ENCODE measurements around the gene DMRTA2. TPM values are rescaled to one million over a fixed set of nuclear protein-coding genes. Genes with fewer than 3 reads are reported as not detected.
A peak's percentile ranks its signal among the peaks of the same experiment; 100 is the strongest.

Gene DMRTA2
- total and polyA plus RNA-seq, 9 of the 15 experiments (the other 6 are each of a cell fraction or from before 2014, with no cell fraction given) = not detected

DNA sequence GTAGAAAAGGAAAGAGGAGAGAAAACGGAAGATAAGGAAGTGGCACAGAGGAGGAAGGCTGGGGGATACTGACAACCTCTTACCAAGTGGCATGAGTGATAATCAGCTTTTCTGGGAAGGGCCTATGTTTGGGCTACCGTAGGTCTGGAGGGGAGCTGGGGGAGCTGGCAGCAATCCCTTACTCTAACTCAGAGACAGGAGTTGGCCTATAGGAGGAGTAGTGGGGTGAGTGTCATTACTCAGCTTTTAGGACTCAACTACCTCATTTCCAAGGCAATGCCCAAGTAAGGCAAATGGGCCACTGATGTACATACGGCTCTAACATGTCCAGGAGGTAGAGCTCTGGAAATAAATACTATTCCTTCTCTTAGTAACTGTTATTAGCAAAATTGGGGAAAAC, 48.7 kb upstream of the DMRTA2 start:
- Histone ChIP-seq H3K9ac (ENCODE audit: insufficient read depth in 1 of 2, low read depth in 2 of 2, low read length in 2 of 2) (no peak overlapping the region), H3K36me3 (ENCODE audit: control insufficient read depth, insufficient read depth, low read length) (peaks cover 60% of the 10 kb centered on the region), H3K79me2 (ENCODE audit: control insufficient read depth, insufficient read depth, low read length) (no peaks in the 10 kb centered on the region), H3K27ac (ENCODE audit: extremely low read depth, low read depth, low read length) (no peak overlapping the region), H2AFZ (ENCODE audit: low read depth, low read length) (no peak overlapping the region), H3K9me1 (ENCODE audit: control insufficient read depth, insufficient read depth, low read length) (no peaks in the 10 kb centered on the region), H3K4me3 (no peak overlapping the region), H3K9me3 (replicated peaks; ENCODE audit: control insufficient read depth, insufficient read depth, low read depth, low read length) (no peaks in the 10 kb centered on the region), H3K27me3 (ENCODE audit: control insufficient read depth in 2 of 2, insufficient read depth in 2 of 2, low read length in 2 of 2) (no peaks in the 10 kb centered on the region), H3K4me2 (ENCODE audit: insufficient read depth, low read length) (no peak overlapping the region), H3K4me1 (replicated peaks in 1 of 2; ENCODE audit: control insufficient read depth in 2 of 2, insufficient read depth in 2 of 2, low read length in 2 of 2) (no peaks in the 10 kb centered on the region), H4K20me1 (replicated peaks; ENCODE audit: control insufficient read depth, insufficient read depth, low read length) (no peaks in the 10 kb centered on the region)
- no TSS peak for BruUV-seq (replicated peaks)
- 71% methylated on average over 3 of the region's 3 CpGs for WGBS (ENCODE audit: insufficient coverage, low coverage, missing lambda C conversion rate)
- ATAC-seq = peak; percentile 61
- ChIA-PET POLR2A (interaction anchor here (1.0 kb wide), 1 partner anchor 9 kb away, joined by 3 read pairs; no protein-coding TSS in a partner anchor), CTCF (ENCODE audit: low intra/inter-chr PET ratio) (no interaction called here)
- no peak for FAIRE-seq
- TF ChIP-seq RBM34 (IDR thresholded peaks at IDR 0.05; ENCODE audit: borderline replicate concordance, insufficient read depth, low read length) (no peak), NFE2 (IDR thresholded peaks at IDR 0.05; ENCODE audit: low read depth) (0 out of 2 replicates have a peak, but pooled peaks have one; percentile 1)
- in situ Hi-C loops (cut with MboI) = no loop called here
- peak in 1 of 4 experiments; percentile 7 for DNase-seq (ENCODE audit: extremely low read depth in 1 of 4, low spot score in 3 of 4)
- intact Hi-C loops (cut with micrococcal nuclease) = no loop called here

GRCh38 chr1:50462964-50463363, 39.7 kb upstream of the DMRTA2 start:
- H3K9me3 ChIP-seq (replicated peaks; ENCODE audit: control insufficient read depth, insufficient read depth, low read depth, low read length) = no peaks in the 10 kb centered on the region
- ChIA-PET POLR2A (no interaction called here), CTCF (ENCODE audit: low intra/inter-chr PET ratio) (no interaction called here)
- no peak overlapping the region for H2AFZ ChIP-seq (ENCODE audit: low read depth, low read length)
- no peaks in the 10 kb centered on the region for H3K4me1 ChIP-seq (replicated peaks in 1 of 2; ENCODE audit: control insufficient read depth in 2 of 2, insufficient read depth in 2 of 2, low read length in 2 of 2)
- H3K4me3 ChIP-seq = no peak overlapping the region
- H3K9ac ChIP-seq (ENCODE audit: insufficient read depth in 1 of 2, low read depth in 2 of 2, low read length in 2 of 2) = no peak overlapping the region
- H3K27me3 ChIP-seq (ENCODE audit: control insufficient read depth in 2 of 2, insufficient read depth in 2 of 2, low read length in 2 of 2) = no peaks in the 10 kb centered on the region
- ATAC-seq = no peak
- 82% methylated on average over 2 of the region's 2 CpGs for WGBS (ENCODE audit: insufficient coverage, low coverage, missing lambda C conversion rate)
- BruUV-seq (replicated peaks) = no TSS peak
- no peak overlapping the region for H3K4me2 ChIP-seq (ENCODE audit: insufficient read depth, low read length)
- FAIRE-seq = no peak
- H3K79me2 ChIP-seq (ENCODE audit: control insufficient read depth, insufficient read depth, low read length) = no peaks in the 10 kb centered on the region
- peaks cover 51% of the 10 kb centered on the region for H3K36me3 ChIP-seq (ENCODE audit: control insufficient read depth, insufficient read depth, low read length)
- H3K27ac ChIP-seq (ENCODE audit: extremely low read depth, low read depth, low read length) = no peak overlapping the region
- no peaks in the 10 kb centered on the region for H4K20me1 ChIP-seq (replicated peaks; ENCODE audit: control insufficient read depth, insufficient read depth, low read length)
- no peak for DNase-seq (ENCODE audit: extremely low read depth in 1 of 4, low spot score in 3 of 4)
- in situ Hi-C loops (cut with MboI) = no loop called here
- TF ChIP-seq GABPB2 (CRISPR knock-in tag; conservative IDR thresholded peaks at IDR 0.05) (no peak), COPS2 (conservative IDR thresholded peaks at IDR 0.05) (no peak), HCFC1 (IDR thresholded peaks at IDR 0.05; ENCODE audit: low read depth, low read length) (no peak), KLF1 (tag; IDR thresholded peaks at IDR 0.05) (no peak)
- TF ChIP-seq, protein P1, sequence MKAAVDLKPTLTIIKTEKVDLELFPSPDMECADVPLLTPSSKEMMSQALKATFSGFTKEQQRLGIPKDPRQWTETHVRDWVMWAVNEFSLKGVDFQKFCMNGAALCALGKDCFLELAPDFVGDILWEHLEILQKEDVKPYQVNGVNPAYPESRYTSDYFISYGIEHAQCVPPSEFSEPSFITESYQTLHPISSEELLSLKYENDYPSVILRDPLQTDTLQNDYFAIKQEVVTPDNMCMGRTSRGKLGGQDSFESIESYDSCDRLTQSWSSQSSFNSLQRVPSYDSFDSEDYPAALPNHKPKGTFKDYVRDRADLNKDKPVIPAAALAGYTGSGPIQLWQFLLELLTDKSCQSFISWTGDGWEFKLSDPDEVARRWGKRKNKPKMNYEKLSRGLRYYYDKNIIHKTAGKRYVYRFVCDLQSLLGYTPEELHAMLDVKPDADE (conservative IDR thresholded peaks at IDR 0.05; ENCODE audit: control insufficient read depth, low read depth, low read length) = no peak
- TF ChIP-seq, protein P2, sequence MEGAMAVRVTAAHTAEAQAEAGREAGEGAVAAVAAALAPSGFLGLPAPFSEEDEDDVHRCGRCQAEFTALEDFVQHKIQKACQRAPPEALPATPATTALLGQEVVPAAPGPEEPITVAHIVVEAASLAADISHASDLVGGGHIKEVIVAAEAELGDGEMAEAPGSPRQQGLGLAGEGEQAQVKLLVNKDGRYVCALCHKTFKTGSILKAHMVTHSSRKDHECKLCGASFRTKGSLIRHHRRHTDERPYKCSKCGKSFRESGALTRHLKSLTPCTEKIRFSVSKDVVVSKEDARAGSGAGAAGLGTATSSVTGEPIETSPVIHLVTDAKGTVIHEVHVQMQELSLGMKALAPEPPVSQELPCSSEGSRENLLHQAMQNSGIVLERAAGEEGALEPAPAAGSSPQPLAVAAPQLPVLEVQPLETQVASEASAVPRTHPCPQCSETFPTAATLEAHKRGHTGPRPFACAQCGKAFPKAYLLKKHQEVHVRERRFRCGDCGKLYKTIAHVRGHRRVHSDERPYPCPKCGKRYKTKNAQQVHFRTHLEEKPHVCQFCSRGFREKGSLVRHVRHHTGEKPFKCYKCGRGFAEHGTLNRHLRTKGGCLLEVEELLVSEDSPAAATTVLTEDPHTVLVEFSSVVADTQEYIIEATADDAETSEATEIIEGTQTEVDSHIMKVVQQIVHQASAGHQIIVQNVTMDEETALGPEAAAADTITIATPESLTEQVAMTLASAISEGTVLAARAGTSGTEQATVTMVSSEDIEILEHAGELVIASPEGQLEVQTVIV (CRISPR knock-in tag; IDR thresholded peaks at IDR 0.05; ENCODE audit: borderline replicate concordance) = no peak
- TF ChIP-seq, protein P3, sequence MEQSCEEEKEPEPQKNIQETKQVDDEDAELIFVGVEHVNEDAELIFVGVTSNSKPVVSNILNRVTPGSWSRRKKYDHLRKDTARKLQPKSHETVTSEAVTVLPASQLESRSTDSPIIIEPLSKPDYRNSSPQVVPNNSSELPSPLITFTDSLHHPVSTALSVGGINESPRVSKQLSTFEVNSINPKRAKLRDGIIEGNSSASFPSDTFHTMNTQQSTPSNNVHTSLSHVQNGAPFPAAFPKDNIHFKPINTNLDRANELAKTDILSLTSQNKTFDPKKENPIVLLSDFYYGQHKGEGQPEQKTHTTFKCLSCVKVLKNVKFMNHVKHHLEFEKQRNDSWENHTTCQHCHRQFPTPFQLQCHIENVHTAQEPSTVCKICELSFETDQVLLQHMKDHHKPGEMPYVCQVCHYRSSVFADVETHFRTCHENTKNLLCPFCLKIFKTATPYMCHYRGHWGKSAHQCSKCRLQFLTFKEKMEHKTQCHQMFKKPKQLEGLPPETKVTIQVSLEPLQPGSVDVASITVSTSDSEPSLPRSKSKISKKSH (CRISPR knock-in tag; IDR thresholded peaks at IDR 0.05) = no peak
- intact Hi-C loops (cut with micrococcal nuclease) = no loop called here
- H3K9me1 ChIP-seq (ENCODE audit: control insufficient read depth, insufficient read depth, low read length) = no peaks in the 10 kb centered on the region
